GM19035 (cell line): ENCODE results near the gene ART1.

Experiments
- ATAC-seq: cut with Tn5 transposase; IDR thresholded peaks from one replicate; pipeline ENCODE4 v1.9.1; 2021; ENCODE audit not compliant: unreplicated experiment

The ART1 gene

DNA sequence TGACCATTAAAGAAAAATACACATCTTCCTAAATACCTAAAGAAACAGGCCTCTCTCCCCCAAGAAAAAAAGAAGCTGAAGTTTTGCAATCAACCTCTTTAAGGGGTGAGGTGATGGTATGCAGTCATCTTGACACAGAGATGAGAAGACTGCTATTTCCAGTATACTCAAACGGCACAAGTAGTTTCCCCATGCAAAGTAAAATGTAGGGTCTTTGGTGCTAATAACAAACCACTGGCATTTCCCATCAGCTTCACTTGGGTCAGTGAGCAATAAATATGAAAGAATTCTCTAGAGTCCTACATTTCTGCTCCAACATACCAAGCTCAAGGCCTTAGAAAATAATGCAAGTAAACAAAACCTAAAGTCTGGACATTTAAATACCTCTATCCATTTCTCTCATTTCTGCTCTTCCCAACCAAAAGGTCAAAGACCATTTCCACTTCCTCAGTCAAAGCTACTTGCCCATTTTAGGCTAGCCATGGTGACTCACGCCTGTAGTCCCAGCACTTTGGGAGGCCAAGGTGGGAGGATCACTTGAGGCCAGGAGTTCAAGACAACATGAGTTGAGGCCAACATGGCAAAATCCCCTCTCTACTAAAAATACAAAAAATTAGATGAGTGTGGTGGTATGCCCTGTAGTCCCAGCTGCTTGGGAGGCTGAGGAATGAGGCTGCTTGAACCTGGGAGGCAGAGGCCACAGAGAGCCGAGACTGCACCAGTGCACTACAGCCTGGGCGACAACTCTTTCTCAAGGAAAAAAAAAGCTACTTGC lies 65.7 kb downstream of the ART1 start:
- ATAC-seq, result no peak

DNA sequence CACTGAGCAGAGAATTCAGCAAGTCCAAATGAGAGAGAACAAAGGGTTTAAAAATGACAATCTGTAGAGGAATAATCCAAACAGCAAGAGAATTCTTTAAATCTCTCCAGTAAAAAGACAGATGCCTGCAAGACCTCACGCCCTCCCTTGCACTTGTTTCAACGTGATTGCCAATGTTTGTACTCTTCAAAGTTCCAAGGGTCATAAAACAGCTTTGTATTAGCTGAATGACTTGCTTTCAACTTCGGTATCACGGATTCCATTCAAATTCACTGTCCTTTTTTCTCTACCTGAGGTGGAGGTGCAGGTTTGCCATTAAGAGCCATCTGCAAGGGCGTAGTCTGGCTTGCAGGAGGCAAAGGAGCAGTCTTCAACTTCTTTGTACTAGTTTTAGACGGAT lies 67.3 kb downstream of the ART1 start:
- no peak for ATAC-seq
